Small intestine (tissue), 7 donors: Measurements from ENCODE around the gene SLC39A10. TPM values are rescaled to one million over a fixed set of nuclear protein-coding genes. Genes with fewer than 3 reads are reported as not detected.

ENCODE experiments used
- DNase-seq, 2 donors: peaks; one replicate each; pipeline versions ENCODE4 v3.0.0 to v3.0.0-alpha.2; 2013
- FAIRE-seq: peaks from 2 replicates; lab custom pipeline; 2012; peaks lifted over from hg19 to GRCh38; lab: Jason Lieb, UNC
- H3K27ac ChIP-seq, 3 donors: one replicate each; pipeline ENCODE4 v1.5.1; 2013; ENCODE audit warnings: low read length in 2 of 3, mild to moderate bottlenecking in 2 of 3, control low read depth in 1 of 3, inconsistent platforms in 1 of 3, low read depth in 1 of 3, moderate library complexity in 1 of 3
- H3K27me3 ChIP-seq, 3 donors: one replicate each; pipeline ENCODE4 v1.6.1; 2013; ENCODE audit warnings: low read length in 3 of 3, inconsistent platforms in 1 of 3; ENCODE audit not compliant: control insufficient read depth in 3 of 3, insufficient read depth in 3 of 3
- H3K36me3 ChIP-seq, 3 donors: one replicate each; pipeline ENCODE4 v1.6.1; 2013; ENCODE audit warnings: low read length in 3 of 3, inconsistent platforms in 1 of 3, low read depth in 1 of 3, mild to moderate bottlenecking in 1 of 3, moderate library complexity in 1 of 3; ENCODE audit not compliant: control insufficient read depth in 3 of 3, insufficient read depth in 2 of 3
- H3K4me1 ChIP-seq, 3 donors: one replicate each; pipeline ENCODE4 v1.6.1; 2013; ENCODE audit warnings: low read length in 2 of 3, inconsistent platforms in 1 of 3, low read depth in 1 of 3, mild to moderate bottlenecking in 1 of 3, moderate library complexity in 1 of 3; ENCODE audit not compliant: control insufficient read depth in 3 of 3, insufficient read depth in 2 of 3
- H3K4me3 ChIP-seq, 3 donors: one replicate each; pipeline ENCODE4 v1.5.1; 2013; ENCODE audit warnings: low read length in 3 of 3, control low read depth in 1 of 3, inconsistent platforms in 1 of 3, low read depth in 1 of 3, mild to moderate bottlenecking in 1 of 3, moderate library complexity in 1 of 3
- H3K9me3 ChIP-seq, 2 donors: one replicate each; pipeline ENCODE4 v1.6.1; 2013; ENCODE audit warnings: low read depth in 1 of 2, low read length in 1 of 2; ENCODE audit not compliant: control insufficient read depth in 2 of 2, insufficient read depth in 1 of 2
- WGBS, 3 donors: extraction: QIAGEN DNeasy Blood & Tissue Kit; methylation state at CpG; one replicate each; pipeline ENCODE4 v1.1.7; 2013; 5-methylcytosine and 5-hydroxymethylcytosine counted together
- polyA plus RNA-seq, 4 donors: library from polyadenylated mRNA; stranded (reverse) in 3 of 4; unstranded in 1 of 4; fragments of 200-250 nt in 3 of 4; fragments of 120-200 nt in 1 of 4; gene quantifications; one replicate each; pipeline versions ENCODE4 v1.2.1 to v1.2.3, GENCODE V29; 2013
- donor health status: healthy with polysubstance abuse.
- donor health status: control.
- donor health status: control.
- donor health status: Bipolar disorder and iron deficiency.
- donor health status: healthy.

SLC39A10 gene
- polyA plus RNA-seq, 4 donors = 0.89 to 24.6 (median 7.3) TPM

DNA sequence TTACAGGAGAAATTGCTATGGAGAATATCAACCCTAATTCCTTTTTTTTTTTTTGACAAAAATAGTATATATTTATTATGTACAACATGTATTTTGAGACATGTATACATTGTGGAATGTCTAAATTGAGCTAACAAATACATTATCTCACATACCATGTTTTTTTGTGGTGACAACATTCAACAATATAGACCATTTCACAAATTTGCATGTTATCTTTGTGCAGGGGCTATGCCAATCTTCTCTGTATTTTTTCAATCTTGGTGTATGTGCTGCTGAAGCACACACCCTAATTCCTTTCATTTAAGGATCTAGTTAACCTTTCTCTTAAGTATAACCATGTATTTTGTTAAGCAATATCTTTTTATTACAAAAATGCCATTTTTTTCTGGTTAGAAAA, 13.2 kb downstream of the SLC39A10 start:
- H3K27me3 ChIP-seq = no peaks in the 10 kb centered on the region
- H3K36me3 ChIP-seq = no peaks in the 10 kb centered on the region
- DNase-seq (no peak), FAIRE-seq (no peak)
- H3K4me3 ChIP-seq = no peak overlapping the region
- H3K4me1 ChIP-seq = no peaks in the 10 kb centered on the region
- H3K27ac ChIP-seq = no peak overlapping the region
- H3K9me3 ChIP-seq = no peaks in the 10 kb centered on the region

DNA sequence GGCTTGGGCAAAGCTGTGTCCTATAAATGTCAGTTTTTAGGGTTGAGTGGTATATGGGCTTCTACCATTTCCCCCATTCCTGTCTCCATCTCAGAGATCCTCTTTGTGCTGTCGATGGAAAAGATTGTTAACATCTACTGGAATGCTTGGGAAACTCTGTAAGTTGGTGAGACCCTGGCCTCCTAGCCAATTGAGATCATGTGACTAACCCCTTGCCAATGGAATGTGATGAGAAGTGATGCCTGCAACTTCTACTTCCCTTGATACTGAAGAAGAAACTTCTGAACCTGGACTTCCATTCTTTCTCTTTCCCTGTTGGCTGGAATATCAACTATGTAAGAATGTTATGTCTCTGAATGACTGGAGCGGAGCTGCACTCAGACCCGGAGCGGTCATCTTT, 14.5 kb downstream of the SLC39A10 start:
- Histone ChIP-seq H3K9me3 (no peaks in the 10 kb centered on the region), H3K27ac (no peak overlapping the region), H3K27me3 (no peaks in the 10 kb centered on the region), H3K4me1 (no peaks in the 10 kb centered on the region), H3K4me3 (no peak overlapping the region), H3K36me3 (no peaks in the 10 kb centered on the region)
- FAIRE-seq (no peak), DNase-seq (no peak)
- 63 to 83% (median 81%) methylated on average over 4 of the region's 4 CpGs for WGBS, 3 donors

DNA sequence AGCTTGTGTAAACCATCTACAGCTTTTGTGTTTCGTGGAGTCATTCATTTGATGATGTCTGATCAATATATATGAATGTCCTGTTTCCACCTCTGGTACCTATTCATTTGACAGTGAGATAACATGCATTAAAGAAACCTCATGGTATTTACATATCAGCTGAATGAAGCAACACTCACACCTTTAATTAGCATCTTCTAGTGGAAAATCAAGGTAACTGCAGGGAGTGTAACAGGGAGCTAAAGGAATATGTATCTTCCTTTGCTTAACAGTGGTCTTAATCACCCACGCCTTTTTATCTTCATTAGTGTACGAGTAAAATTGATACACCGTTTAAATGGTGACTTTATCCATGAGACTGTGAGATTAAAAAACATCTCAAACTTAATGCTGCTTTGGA, 15.6 kb downstream of the SLC39A10 start:
- 87 to 92% (median 89%) methylated on average over 4 of the region's 4 CpGs for WGBS, 3 donors
- no peak for FAIRE-seq
- Histone ChIP-seq H3K27ac (no peak overlapping the region), H3K9me3 (no peaks in the 10 kb centered on the region), H3K27me3 (no peaks in the 10 kb centered on the region), H3K4me3 (no peak overlapping the region), H3K4me1 (no peaks in the 10 kb centered on the region), H3K36me3 (no peaks in the 10 kb centered on the region)
- no peak for DNase-seq

DNA sequence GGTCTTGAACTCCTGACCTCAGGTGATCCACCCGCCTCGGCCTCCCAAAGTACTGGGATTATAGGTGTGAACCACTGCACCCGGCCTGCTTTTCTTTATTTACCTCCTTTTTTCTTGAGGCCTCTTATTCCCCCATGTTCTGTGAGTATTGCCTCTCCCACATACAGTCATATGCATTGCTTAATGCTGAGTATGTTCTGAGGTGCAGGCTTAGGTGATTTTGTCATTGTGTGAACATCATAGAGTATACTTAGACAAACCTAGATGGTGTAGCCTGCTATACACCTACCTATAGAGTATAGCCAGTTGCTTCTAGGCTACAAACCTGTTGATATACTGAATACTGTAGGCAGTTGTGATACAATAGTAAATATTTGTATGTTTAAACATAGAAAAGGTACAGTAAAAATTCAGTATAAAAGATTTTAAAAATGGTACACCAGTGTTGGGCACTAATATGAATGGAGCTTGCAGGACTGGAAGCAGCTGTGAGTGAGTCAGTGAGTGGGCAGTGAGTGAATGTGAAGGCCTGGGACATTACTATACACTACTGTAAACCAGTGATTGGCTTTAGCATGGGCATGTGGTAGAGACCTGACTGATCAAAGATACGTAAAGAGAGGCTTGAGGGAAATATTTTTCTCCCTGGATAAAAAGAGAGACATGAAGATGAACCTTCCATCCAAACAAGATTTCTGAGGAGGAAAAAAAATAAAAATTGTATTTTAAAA, 17.6 kb downstream of the SLC39A10 start:
- no peaks in the 10 kb centered on the region for H3K27me3 ChIP-seq
- whole genome bisulfite sequencing, 3 donors = 96% methylated on average over 4 of the region's 4 CpGs
- DNase-seq (no peak), FAIRE-seq (no peak)
- H3K4me1 ChIP-seq = no peaks in the 10 kb centered on the region
- no peaks in the 10 kb centered on the region for H3K36me3 ChIP-seq
- H3K4me3 ChIP-seq = no peak overlapping the region
- H3K9me3 ChIP-seq = no peaks in the 10 kb centered on the region
- no peak overlapping the region for H3K27ac ChIP-seq

DNA sequence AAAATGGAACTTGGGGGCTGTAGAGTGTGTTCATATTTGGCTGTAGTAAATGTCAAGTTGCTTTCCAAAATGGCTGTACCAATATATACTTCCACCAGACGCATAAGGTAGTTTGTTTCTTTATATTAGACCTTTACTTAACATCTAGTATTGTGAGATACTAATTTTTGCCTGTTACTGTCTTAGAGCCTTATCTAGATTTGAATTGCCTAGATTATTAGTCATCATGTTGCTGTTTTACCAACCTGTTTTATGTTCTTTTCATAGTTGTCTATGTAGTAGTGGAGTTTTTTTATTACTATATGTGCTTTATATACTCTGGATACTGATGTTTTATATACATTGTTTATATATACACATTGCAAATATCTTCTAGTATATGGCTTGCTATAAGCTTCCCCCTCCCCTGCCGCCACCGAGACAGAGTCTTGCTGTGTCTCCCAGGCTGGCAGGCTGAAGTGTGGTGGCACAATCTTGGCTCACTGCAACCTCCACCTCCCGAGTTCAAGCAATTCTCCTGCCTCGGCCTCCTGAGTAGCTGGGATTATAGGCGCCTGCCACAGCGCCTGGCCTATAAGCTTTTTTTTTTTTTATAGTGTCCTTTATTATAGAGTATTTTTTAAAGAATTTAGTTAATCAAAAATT, 18.9 kb downstream of the SLC39A10 start:
- Histone ChIP-seq H3K4me3 (no peak overlapping the region), H3K36me3 (no peaks in the 10 kb centered on the region), H3K27me3 (no peaks in the 10 kb centered on the region), H3K4me1 (no peaks in the 10 kb centered on the region), H3K9me3 (no peaks in the 10 kb centered on the region), H3K27ac (no peak overlapping the region)
- WGBS, 3 donors = 94 to 98% (median 98%) methylated on average over 7 of the region's 7 CpGs
- DNase-seq = no peak
- FAIRE-seq = no peak

DNA sequence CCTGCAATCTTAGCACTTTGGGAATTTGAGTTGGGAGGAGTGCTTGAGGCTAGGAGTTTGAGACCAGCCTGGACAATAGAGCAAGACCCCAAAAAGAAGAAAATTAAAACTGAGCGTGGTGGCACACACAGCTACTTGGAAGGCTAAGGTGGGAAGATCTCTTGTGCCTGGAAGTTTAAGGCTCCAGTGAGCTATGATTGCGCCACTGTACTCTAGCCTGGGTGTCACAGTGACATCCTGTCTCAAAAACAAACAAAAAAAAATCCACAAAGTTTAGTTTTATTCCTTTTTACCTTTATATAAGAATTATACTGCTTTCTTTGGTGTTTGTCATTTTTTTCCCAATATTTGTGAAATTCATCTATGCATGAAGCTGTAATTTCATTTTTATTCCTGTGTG, 20.3 kb downstream of the SLC39A10 start:
- H3K27ac ChIP-seq = no peak overlapping the region
- DNase-seq (no peak), FAIRE-seq (no peak)
- H3K4me3 ChIP-seq = no peak overlapping the region
- no peaks in the 10 kb centered on the region for H3K27me3 ChIP-seq
- peaks cover 0 to 3% (median 0%) of the 10 kb centered on the region in 3 donors for H3K36me3 ChIP-seq
- WGBS, 3 donors = 96 to 100% (median 100%) methylated on average over 2 of the region's 2 CpGs
- no peaks in the 10 kb centered on the region for H3K9me3 ChIP-seq
- no peaks in the 10 kb centered on the region for H3K4me1 ChIP-seq

DNA sequence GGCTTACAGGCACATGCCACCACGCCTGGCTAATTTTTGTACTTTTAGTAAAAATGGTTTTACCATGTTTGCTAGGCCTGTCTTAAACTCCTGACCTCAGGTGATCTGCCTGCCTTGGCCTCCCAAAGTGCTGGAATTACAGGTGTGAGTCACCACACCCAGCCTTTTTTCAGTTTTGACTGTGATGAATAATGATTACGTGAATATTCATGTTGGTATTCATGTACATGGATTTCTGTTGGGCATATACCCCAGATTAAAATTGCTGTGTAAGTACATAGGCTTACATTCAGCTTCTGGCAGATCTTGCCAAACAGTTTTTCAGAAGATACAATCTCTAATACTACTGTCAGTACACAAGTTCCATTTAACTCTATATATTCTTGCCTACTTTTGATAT, 20.9 kb downstream of the SLC39A10 start:
- no peaks in the 10 kb centered on the region for H3K9me3 ChIP-seq
- H3K36me3 ChIP-seq = peaks cover 0 to 3% (median 0%) of the 10 kb centered on the region in 3 donors
- H3K27me3 ChIP-seq = no peaks in the 10 kb centered on the region
- H3K4me3 ChIP-seq = no peak overlapping the region
- FAIRE-seq = no peak
- 94 to 100% (median 96%) methylated on average over 2 of the region's 2 CpGs for WGBS, 3 donors
- H3K4me1 ChIP-seq = no peaks in the 10 kb centered on the region
- no peak for DNase-seq
- no peak overlapping the region for H3K27ac ChIP-seq

DNA sequence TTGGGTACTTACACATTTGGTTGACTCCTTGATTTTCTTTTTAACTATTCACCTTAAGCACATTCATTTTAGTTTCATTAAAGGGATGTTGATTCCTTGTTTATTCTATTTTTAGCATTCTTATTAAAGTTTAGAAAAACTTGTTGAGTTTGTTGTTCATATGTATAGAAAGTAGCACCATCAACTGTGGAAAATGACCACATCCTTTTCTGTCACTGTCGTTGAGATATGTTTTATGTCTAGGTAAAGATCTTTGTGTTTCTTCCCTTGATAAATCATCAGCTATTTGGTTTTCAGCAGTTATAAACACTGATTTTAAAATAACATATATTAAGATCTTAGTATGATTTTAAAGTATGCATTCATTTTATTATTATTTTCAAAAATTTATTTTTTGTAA, 25.1 kb downstream of the SLC39A10 start:
- H3K27me3 ChIP-seq = no peaks in the 10 kb centered on the region
- no peak overlapping the region for H3K27ac ChIP-seq
- no peaks in the 10 kb centered on the region for H3K9me3 ChIP-seq
- DNase-seq (no peak), FAIRE-seq (peak; percentile 53)
- WGBS, 3 donors = 75 to 91% (median 75%) methylated on average over 1 of the region's 1 CpG
- no peak overlapping the region for H3K4me3 ChIP-seq
- H3K36me3 ChIP-seq = peaks cover 0 to 3% (median 0%) of the 10 kb centered on the region in 3 donors
- H3K4me1 ChIP-seq = no peaks in the 10 kb centered on the region
